HG02678 (cell line): ENCODE data around the gene SRBD1.

ENCODE experiments used
- ATAC-seq: cut with Tn5 transposase; IDR thresholded peaks from one replicate; pipeline ENCODE4 v1.9.1; 2021; ENCODE audit warnings: mild to moderate bottlenecking, moderate library complexity; ENCODE audit not compliant: unreplicated experiment

SRBD1 gene

DNA sequence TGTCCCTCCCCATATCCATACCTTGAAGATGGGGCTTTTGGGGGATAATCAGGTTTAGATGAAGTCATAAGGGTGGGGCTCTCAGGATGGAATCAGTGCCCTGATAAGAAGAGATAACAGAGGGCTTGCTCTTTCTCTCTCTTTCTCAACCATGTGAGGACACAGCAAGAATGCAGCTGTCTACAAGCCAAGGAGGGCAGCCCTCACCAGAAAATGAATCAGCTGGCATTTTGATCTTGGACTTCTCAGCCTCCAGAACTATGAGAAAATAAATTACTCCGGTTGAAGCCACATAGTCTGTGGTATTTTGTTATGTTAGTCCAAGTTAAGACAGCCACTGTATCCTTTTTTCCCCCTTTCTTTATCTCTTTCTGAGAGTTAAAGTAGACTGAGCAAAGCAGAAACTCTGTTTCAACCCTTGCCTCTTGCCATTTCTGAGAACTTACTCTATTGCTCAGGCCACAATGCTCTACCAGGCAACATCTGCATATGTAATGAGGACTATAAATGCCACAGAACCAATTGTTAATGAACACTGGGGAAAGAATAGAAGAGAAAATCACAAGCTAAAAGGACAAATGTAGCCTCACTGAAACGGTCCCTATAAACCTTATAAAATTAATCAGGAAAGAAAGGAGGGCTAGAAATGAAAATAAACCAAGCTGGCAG lies 56.9 kb downstream of the SRBD1 start:
- no peak for ATAC-seq

GRCh38 chr2:45551862-45552261 lies 59.2 kb downstream of the SRBD1 start:
- no peak for ATAC-seq

GRCh38 chr2:45545943-45546342 lies 65.1 kb downstream of the SRBD1 start:
- no peak for ATAC-seq

DNA sequence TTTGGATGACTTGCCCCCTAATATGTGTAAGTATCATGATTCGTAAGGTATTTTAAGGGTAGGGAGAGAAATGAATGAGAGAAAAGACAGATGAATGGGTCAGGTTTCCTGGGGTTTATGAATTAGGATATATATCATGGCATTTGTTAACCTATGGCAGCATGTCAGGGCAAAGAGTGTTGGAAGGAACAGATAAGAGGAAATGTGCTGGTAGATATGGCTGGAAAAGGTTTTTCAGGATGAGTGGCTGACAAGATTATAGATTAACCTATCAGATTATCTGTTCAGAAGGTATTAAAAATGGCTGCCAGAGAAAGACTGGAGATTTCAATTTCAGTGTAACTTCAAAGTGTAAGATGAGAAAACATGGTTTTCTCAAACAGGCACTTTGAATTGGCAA lies 67.8 kb downstream of the SRBD1 start:
- no peak for ATAC-seq

GRCh38 chr2:45542013-45542412 lies 69.1 kb downstream of the SRBD1 start:
- ATAC-seq, result no peak

GRCh38 chr2:45541450-45541849 lies 69.6 kb downstream of the SRBD1 start:
- no peak for ATAC-seq

DNA sequence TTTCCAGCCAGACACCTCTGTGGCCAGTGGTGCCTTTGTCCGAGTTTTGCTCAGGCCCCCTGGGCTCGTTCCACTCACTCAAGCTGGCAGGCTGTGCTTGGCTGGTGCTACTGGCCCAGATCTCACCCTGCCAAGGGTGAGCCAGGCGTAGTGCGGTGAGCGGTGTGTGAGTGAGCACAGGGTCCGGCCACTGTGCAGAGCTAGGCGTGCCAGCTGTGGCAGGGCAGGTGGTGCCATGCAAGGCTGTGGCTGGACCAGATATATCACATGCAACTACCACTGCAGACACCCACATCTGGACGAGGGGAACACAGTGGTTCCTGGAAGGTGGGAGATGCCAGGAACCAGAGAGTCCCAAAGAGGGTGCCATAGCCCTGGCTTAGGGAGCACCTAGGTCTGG lies 70.1 kb downstream of the SRBD1 start:
- ATAC-seq, result no peak

DNA sequence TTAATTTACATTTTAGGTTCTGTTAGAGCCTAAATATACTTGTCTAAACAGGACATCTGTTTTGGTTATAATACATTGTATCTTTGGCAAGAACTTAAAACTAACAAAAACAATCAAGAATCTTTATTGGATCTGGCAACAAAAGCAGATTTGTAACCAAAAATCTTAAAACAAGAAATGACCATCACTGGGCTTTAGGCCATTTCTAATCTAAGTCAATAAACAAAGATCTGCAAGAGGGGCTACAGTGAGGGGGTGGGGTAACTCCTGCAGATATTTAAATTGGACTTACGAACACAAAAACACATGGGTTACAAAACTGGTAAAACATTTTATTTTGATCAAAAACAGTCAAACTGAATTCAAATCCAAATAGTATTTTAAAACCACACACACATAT lies 77.3 kb downstream of the SRBD1 start:
- ATAC-seq, result no peak

DNA sequence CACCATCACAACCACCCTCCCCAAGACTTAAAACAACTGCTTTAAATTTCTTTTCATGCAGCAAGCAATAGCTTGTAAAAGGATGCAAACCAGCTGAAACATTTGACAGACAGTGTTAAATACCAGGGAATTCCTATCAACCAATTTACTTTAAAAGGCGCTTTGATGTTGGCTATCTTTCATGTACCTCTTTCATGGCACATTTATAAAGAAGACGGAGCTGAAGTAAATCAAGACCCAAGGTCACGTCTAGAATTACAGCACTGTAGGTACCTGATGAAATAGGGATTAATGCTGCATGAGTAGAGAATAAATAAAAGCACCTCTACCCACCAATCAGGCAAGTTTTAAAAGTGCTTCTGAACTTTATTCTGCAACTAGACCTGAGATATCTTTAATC lies 78.9 kb downstream of the SRBD1 start:
- ATAC-seq, result no peak

DNA sequence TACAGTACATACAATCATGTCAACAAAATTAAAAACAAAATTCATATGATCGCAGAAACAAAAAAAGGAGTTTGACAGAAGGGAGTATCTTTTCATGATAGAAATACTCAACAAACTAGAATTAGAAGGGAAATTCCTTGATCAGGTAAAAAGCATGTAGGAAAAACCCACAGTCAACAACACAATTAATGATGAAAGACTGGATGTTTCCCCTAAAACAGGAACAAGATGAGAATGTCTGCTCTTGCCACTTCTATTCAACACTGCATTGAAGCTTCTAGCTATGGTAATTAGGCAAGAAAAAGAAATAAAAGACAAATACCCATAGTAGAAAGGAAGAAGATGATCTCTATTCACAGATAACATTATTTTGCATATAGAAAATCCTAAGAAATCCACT lies 87.1 kb downstream of the SRBD1 start:
- no peak for ATAC-seq

GRCh38 chr2:45518546-45518945 lies 92.5 kb downstream of the SRBD1 start:
- no peak for ATAC-seq

DNA sequence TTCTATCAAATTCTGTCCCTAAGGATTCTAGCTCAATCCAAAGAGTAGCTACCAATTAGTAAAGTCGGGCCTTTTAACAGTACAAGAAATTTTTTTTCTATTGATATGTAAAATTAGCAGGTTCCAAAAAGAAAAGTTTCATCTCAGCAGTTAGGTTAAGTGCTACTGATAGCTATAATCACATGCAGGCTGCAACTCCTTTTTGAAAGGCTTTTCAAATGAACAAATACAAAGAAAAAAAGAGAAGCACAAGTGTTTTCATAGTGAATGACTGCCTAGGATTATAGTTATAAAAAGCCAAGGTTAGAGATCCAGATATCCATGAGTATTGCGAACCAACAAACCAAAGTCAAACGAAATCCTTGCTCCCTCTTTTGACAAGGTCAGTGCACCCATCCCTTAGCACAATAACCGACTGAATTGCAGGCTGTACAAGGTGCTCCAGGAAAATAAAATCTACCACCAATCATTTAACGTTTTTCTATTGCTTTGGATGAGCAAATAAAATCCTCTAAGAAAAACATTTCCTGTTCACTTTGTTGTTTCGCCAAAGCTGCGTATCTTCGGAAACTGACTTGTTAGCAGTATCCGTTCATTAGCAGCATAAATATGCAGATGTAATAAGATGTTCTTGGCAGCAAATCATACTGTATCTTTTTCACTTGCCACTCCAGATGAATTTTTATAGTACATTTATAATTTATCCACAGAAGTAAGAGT lies 100.2 kb downstream of the SRBD1 start:
- ATAC-seq, result no peak

DNA sequence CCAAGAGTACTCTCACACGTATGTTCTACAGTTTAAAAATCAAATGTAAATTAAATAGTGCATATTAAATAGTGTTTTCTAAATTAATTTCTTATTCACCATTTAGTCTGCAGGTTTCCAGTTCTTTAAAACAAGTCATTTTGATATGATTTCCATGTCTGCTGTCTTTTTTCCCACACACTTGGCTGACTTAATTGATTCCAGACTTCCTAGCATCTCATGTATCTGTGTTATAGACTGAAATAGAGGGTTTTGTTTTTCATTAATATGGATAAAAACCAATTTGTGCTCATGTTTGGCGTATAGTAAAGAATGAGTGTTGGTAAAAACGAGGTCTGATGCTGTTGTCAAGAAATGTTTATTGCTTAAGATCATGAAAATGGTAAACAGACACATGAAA lies 104.3 kb downstream of the SRBD1 start:
- no peak for ATAC-seq

DNA sequence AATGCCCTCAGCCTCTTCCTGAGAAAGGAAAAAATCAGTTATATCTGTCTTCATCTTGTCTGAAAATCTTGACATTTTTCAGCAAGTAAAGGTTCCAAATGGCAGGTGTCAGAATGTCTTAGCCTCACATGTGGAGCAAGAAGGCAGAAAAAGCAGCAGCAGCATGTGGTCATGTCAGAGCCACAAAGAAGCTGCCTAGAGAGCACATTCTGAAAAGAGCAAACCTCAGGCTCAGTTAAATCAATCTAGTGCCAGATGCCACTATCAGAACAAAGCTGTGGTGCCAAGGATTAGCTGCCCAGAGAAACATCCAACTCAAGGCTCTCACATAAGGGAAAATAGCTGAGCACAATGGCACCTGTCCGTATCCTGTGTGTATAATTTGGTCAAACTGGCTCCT lies 105.9 kb downstream of the SRBD1 start:
- no peak for ATAC-seq

DNA sequence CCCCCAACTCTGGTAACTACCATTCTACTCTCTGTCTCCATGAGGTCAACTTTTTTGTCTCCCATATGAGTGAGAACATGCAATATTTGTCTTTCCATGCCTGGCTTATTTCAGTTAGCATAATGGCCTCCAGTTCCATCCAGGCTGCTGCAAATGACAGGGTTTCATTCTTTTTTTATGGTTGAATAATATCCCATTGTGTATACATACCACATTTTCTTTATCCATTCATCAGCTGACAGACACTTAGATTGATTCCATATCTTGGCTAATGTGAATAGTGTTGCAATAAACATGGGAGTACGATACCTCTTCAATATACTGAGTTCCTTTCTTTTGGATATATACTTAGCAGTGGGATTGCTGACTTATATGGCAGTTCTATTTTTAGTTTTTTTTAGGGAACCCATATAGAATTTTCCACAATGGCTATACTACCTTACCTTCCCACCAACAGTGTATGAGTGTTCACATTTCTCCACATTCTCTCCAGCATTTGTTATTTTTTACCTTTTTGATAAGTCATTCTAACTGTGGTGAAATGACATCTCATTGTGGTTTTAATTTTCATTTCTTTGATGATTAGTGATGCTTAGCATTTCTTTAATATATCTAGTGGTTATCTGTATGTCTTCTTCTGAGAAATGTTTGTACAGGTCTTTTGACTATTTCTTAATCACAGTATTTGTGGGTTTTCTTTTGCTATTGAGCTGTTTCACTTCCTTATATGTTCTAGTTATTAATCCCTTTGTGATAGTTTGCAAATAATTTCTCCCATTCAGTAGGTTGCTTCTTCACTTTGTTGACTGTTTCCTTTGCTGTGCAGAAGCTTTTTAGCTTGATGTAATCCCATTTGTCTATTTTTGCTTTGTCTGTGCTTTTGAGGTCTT lies 112.2 kb downstream of the SRBD1 start:
- ATAC-seq, result no peak

DNA sequence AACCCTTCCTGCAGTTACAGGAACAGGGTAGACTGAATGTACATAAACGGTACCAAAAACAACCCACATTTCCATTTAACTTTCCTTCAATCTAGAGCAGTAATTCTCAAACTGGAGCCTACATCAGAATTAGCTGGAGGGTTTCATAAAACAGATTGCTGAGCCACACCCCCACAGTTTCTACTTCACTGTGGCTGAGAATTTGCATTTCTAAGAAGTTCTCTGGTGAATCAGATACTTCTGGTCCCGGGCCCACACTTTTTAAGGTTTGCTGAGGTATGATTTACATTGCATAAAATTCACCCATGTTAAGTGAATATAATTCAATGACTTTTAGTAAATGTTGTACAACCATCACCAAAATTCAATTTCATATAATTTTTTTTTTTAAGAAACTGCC lies 113.7 kb downstream of the SRBD1 start:
- ATAC-seq, result peak; percentile 84

- ATAC-seq, result no peak
Measured at GRCh38 chr2:45496869-45497268, 114.2 kb downstream of the SRBD1 start.

GRCh38 chr2:45494978-45495293 lies 116.1 kb downstream of the SRBD1 start:
- no peak for ATAC-seq

DNA sequence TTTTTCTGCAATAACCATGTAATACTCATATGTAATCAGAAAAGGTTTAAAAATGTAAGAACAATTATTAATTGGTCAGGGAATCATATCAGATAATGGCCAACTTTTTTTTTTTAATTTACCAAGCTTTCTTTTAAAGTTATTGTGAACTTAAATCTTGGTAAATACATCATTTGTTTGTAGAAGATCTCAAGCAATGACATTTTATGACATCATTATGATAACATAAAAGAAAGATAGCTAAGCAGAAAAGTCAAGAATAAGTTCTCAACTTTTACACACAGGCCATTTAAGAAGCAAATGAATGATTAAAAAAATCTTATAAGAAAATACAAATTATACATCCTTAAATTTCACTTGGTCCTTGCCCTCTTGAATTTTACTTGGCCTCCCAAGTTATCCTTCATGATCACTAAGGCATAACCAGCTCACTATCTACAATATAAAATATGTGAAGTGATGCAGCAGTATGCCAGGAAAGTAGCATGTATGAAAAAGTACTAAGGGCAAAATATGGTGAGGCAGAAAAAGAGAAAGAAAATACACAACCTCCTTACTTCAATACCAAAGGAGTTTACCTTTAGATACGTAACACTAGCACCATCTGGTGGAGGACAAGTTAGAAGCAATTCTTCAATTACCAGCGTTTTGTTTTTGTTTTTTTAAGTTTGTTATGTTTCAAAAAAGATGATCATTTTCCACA lies 116.6 kb downstream of the SRBD1 start:
- ATAC-seq, result no peak

DNA sequence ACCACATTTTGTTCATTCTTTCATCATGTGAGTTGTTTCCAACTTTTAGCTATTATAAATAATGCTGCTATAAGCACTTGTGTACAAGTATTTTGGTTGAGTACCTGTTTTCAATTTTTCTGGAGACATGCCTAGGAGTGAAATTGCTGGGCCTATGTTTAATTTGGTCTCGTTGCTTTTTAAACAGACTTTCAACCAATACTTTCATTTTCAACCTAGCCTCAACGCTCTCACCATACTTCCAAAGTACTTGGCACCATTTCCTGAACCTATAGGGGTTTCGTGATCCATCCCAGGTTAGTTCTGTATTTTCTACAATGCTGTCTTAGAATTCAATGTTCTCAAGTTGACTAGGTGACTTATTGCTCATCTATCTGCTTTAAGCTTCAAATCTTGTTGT lies 126.1 kb downstream of the SRBD1 start:
- no peak for ATAC-seq

- no peak for ATAC-seq
Measured at GRCh38 chr2:45483997-45484396, 127.1 kb downstream of the SRBD1 start.
